ENCODE data around the gene PIGO.

DNA sequence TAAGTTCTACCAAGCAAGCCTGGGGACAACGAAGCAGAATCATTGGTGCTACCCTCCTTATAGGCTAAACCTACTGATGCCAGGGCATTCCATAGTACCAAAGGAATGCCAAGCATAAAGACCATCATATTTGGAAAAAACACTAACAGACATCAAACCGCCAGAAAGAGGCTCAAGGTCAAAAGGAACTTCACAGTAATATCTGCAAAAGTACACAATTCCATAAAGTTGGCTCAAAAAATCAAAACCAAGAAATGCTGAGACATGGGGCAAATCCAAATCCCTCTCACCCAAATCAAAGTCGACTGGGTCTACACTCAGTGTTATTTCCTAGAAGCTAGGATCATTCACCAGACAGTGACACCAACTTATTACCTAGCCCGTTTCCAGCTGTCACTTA is 27.4 kb downstream of the PIGO start:
- TF ChIP-seq EP300 (IDR thresholded peaks at IDR 0.05; ENCODE audit: borderline replicate concordance in 1 of 2, low read depth in 2 of 2, low read length in 2 of 2) (no peak), BACH1 (IDR thresholded peaks at IDR 0.05; ENCODE audit: low read length) (no peak), SIRT6 (IDR thresholded peaks at IDR 0.05; ENCODE audit: low read length) (no peak)
- TF ChIP-seq, protein P1, sequence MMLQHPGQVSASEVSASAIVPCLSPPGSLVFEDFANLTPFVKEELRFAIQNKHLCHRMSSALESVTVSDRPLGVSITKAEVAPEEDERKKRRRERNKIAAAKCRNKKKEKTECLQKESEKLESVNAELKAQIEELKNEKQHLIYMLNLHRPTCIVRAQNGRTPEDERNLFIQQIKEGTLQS (IDR thresholded peaks at IDR 0.05; ENCODE audit: insufficient read depth, low read depth, low read length): no peak
- TF ChIP-seq, protein P2, sequence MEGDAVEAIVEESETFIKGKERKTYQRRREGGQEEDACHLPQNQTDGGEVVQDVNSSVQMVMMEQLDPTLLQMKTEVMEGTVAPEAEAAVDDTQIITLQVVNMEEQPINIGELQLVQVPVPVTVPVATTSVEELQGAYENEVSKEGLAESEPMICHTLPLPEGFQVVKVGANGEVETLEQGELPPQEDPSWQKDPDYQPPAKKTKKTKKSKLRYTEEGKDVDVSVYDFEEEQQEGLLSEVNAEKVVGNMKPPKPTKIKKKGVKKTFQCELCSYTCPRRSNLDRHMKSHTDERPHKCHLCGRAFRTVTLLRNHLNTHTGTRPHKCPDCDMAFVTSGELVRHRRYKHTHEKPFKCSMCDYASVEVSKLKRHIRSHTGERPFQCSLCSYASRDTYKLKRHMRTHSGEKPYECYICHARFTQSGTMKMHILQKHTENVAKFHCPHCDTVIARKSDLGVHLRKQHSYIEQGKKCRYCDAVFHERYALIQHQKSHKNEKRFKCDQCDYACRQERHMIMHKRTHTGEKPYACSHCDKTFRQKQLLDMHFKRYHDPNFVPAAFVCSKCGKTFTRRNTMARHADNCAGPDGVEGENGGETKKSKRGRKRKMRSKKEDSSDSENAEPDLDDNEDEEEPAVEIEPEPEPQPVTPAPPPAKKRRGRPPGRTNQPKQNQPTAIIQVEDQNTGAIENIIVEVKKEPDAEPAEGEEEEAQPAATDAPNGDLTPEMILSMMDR (IDR thresholded peaks at IDR 0.05; ENCODE audit: control extremely low read depth in 1 of 3, insufficient read depth in 1 of 3, low read depth in 1 of 3, low read length in 3 of 3): no peak
